GM18951 (cell line): Measurements from ENCODE around the gene UQCC5.

Experiments used
- POLR2A ChIP-seq: IDR thresholded peaks from 4 replicates; pipeline ENCODE4 v1.6.1; 2011; ENCODE audit warnings: mild to moderate bottlenecking; ENCODE audit not compliant: insufficient read length, insufficient read depth; ENCODE audit errors: extremely low read depth
- in situ Hi-C: fragments of 300-500 bp; cut with MboI; formaldehyde crosslinking; loops from one replicate; pipeline ENCODE4 v1.12.0; 2022; ENCODE audit warnings: low sequenced_read_pairs, mixed read lengths, inconsistent platforms; ENCODE audit not compliant: unreplicated experiment

UQCC5 gene

DNA sequence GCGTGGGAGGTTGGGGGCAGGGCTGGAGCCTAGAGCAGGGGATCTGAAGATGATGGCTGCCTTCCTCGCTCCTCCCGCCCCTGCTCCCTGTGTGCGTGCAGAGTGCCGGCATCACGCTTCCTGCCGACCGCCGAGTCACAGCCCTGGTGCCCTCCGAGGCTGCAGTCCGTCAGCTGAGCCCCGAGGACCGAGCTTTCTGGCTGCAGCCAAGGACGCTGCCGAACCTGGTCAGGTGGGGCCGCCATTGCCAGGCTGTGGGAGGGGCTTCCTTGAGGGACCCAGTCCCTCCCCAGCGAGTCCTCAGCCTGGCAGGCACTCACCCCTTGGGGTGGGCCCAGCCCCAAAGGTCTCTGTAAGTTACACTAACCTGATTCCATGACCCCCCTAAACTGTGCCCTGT is 23.7 kb upstream of the UQCC5 start:
- in situ Hi-C loops: no loop called here
- no peak for TF ChIP-seq POLR2A

DNA sequence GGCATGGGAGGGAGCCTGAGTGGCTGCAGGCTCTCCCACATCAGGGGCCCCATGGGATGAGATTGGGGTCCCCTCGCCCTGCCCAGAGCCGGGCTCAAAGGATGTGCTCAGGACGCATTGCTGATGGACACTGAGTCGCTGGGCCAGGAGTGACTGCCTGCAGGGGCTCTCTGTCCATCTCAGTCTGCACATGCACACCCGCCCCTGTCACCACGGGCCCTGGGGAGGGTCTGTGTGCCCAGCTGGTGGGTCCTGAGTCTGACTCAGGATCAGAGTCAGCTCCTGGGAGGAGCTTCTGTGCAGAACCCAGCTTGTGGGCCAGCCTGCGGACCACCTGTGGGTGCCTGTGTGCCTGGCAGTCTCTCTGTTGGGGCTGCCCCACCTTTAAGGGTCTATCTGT is 23.1 kb upstream of the UQCC5 start:
- no peak for TF ChIP-seq POLR2A
- in situ Hi-C loops: no loop called here

DNA sequence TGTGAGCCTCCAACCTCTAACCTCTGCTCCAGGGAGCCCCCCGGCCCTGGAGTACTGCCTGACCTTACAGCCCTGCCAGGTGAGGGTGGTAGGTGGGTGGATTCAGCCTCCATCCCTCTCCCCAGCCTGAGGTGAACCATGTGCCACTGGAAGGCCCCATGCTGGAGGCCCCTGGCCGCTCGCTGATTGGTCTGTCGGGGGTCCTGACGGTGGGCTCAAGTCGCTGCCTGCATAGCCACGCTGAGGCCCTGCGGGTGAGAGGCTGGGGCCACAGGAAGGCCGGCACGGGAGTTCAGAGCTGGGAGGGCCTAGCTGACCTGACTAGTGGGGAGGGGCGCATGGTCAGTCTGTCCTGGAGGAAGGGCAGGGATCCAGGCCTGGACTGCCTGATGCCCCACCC is 21.8 kb upstream of the UQCC5 start:
- TF ChIP-seq POLR2A: no peak
- in situ Hi-C loops: no loop called here

DNA sequence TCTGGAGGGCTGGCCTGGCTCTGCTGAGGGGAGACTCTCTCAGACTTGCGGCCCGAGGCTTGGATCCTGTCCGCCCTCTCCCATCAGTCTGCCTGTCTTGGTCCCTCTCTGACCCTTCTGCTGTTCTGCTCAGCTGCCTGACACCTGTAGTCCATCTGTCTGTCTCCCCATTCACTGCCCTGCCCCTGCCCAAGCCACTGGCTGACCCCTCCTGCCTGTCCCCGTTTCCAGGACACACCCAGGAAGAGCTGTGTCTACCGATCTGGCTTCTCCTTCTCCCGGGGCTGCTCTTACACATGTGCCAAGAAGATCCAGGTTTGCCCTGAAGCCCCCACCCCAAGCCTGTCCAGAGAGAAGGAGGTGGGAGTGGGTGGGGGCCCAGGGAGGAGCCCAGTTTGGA is 21.2 kb upstream of the UQCC5 start:
- TF ChIP-seq POLR2A: no peak
- in situ Hi-C loops: no loop called here

GRCh38 chr3:52516509-52517195 is 19.8 kb upstream of the UQCC5 start:
- in situ Hi-C loops: no loop called here
- TF ChIP-seq POLR2A: no peak

DNA sequence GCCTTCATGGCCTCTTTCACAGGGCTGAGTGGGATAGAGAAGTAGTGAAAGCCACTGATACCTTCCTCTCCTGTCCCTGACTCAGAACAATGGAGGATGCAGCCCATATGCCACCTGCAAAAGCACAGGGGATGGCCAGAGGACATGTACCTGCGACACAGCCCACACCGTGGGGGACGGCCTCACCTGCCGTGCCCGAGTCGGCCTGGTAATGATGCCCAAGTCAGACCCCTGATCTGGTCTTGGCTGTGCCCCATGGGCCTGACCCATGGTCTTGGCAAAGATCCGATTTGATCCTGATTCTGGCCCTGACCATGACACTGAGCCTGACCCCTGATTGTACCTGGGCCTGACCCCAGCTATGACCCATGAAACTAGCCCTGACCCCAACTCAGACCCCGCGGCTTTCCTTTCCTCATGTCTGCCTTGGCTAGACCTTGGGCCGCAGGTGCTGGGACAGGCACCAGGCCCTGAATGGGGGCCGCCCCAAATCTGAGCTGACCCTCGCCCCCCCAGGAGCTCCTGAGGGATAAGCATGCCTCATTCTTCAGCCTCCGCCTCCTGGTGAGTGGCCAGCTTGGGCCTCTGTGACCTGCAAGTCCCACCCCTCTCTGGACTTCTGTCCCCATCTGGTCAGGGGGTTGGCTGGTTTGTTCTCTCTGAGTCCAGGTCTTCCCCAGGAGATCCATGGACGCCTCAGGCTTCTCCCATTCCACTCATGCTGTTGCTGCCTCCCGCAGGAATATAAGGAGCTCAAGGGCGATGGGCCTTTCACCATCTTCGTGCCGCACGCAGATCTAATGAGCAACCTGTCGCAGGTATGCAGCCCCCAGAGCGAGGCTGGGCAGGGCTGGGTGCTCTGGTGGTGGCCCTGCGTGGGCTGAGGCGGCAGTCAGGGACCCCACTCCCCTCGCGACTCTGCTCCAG is 18.3 kb upstream of the UQCC5 start:
- no peak for TF ChIP-seq POLR2A
- in situ Hi-C loops: no loop called here

- in situ Hi-C loops: no loop called here
- no peak for TF ChIP-seq POLR2A
Measured at GRCh38 chr3:52518723-52519444, 17.5 kb upstream of the UQCC5 start.

DNA sequence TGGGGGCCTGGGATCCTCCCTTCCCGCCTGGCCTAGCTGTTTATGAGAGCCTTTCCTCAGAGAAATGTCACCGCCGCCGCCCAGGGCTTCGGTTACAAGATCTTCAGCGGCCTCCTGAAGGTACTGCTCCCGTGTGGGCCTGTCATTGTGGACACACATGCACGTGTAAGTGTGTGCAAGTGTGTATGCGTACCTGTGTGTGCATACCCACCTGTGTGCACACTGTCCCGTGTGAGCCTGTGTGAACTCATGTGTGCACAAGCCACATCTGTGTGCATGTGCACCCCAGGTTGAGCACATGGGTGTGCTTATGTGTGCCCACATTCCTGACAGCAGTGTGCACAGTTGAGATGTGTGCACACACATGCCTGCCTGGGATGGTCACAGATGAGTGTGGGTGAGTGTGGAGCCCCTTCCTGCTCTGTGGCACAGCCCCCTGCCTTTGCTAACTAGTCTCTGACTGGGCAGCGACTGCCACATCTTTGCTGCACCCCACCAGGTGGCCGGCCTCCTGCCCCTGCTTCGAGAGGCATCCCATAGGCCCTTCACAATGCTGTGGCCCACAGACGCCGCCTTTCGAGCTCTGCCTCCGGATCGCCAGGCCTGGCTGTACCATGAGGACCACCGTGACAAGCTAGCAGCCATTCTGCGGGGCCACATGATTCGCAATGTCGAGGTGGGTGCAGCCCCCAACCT is 16.8 kb upstream of the UQCC5 start:
- TF ChIP-seq POLR2A: no peak
- in situ Hi-C loops: no loop called here

DNA sequence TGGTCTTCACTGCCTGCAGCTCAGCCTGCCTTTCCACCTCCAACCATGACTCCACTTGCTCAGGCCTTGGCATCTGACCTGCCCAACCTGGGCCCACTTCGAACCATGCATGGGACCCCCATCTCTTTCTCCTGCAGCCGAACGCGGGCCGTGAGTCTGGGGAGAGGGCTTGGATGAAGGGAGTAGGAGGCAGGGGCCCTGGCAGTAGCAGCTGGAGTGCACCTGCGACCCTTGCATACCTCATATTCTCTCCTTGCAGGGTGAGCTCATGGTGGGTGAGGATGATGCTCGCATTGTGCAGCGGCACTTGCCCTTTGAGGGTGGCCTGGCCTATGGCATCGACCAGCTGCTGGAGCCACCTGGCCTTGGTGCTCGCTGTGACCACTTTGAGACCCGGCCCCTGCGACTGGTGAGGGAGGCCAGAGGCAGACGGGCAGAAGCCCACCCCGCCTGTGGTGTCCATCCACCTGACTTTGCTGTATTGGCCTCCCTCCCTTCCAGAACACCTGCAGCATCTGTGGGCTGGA is 16.2 kb upstream of the UQCC5 start:
- TF ChIP-seq POLR2A: no peak
- in situ Hi-C loops: no loop called here

DNA sequence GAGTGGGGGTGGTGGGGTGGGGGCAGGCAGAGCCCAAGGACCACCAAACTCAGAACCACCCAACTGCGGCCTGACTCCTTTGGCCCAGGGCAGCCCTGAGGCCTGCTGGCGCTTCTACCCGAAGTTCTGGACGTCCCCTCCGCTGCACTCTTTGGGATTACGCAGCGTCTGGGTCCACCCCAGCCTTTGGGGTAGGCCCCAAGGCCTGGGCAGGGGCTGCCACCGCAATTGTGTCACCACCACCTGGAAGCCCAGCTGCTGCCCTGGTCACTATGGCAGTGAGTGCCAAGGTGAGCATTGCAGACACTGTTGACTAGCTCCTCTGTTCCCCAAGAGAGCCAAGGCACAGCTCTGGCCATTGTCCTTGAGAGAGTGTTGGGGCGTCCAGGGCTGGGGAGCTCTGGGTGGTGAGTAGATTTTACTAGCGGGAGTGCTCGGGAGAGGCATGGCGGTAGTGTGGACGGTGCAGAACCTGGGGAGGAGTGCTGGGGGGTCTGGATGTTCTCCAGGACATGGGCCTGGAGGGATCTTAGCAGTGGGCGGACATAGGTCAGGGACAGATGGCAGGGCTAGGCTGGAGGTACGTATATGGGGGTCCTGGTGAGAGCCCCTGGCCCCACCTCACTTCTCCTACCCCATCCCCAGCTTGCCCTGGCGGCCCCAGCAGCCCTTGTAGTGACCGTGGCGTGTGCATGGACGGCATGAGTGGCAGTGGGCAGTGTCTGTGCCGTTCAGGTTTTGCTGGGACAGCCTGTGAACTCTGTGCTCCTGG is 15.5 kb upstream of the UQCC5 start:
- in situ Hi-C loops: no loop called here
- TF ChIP-seq POLR2A: no peak

DNA sequence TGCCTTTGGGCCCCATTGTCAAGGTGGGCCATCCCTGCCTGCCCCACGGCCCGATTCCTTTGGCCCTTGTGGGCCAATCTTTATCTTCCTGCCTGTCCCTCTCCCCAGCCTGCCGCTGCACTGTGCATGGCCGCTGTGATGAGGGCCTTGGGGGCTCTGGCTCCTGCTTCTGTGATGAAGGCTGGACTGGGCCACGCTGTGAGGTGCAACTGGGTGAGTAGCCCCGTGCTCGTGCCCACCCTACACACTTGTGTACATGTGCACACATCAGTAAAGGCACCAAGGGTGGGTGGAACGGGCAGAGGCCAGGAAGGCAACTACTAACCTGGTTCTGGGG is 14.9 kb upstream of the UQCC5 start:
- no peak for TF ChIP-seq POLR2A
- in situ Hi-C loops: no loop called here
